GM12878 (cell line): ENCODE measurements around the gene SIN3A. TPM values are rescaled to one million over a fixed set of nuclear protein-coding genes. Genes with fewer than 3 reads are reported as not detected.
A peak's percentile ranks its signal among the peaks of the same experiment; 100 is the strongest.

Experiments
- ATF2 ChIP-seq: IDR thresholded peaks from 2 replicates; pipeline ENCODE4 v1.6.1; 2012; ENCODE audit warnings: low read length, inconsistent platforms
- BCL11A ChIP-seq: IDR thresholded peaks from 2 replicates; pipeline ENCODE4 v1.6.1; 2011; ENCODE audit warnings: low read depth, low read length
- BCLAF1 ChIP-seq: fragments of 450-650 bp; IDR thresholded peaks from 2 replicates; pipeline ENCODE4 v1.6.1; 2017; ENCODE audit warnings: antibody characterized with exemption, mild to moderate bottlenecking, moderate library complexity
- BHLHE40 ChIP-seq, 2 experiments: fragments of 450-650 bp in 1 of 2; IDR thresholded peaks; 2 replicates each; pipeline ENCODE4 v1.6.1; 2011 to 2017; ENCODE audit warnings: low read depth in 2 of 2, borderline replicate concordance in 1 of 2, improper control_type of control experiment in 1 of 2, low read length in 1 of 2, mild to moderate bottlenecking in 1 of 2
- CBX3 ChIP-seq: fragments of 200-600 bp; sonication (generic); IDR thresholded peaks from 2 replicates; pipeline ENCODE4 v1.6.1; 2016; ENCODE audit warnings: low read depth, borderline replicate concordance
- CBX5 ChIP-seq: sonication (generic); IDR thresholded peaks from 2 replicates; pipeline ENCODE4 v1.6.1; 2016; ENCODE audit warnings: low read depth, moderate library complexity, mild to moderate bottlenecking, inconsistent platforms
- CHD1 ChIP-seq: IDR thresholded peaks from 2 replicates; pipeline ENCODE4 v1.6.1; 2012; ENCODE audit warnings: low read depth, low read length, improper control_type of control experiment
- CREB1 ChIP-seq: IDR thresholded peaks from 2 replicates; pipeline ENCODE4 v1.6.1; 2012; ENCODE audit warnings: low read depth, mild to moderate bottlenecking, inconsistent platforms
- E2F4 ChIP-seq: IDR thresholded peaks from 2 replicates; pipeline ENCODE4 v1.6.1; 2012; ENCODE audit warnings: low read depth, low read length, improper control_type of control experiment
- EED ChIP-seq: sonication (generic); IDR thresholded peaks from 2 replicates; pipeline ENCODE4 v1.6.1; 2016; ENCODE audit warnings: antibody characterized with exemption, low read depth
- GABPA ChIP-seq: IDR thresholded peaks from 2 replicates; pipeline ENCODE4 v1.6.1; 2014; ENCODE audit warnings: antibody characterized with exemption, low read depth, mild to moderate bottlenecking, inconsistent platforms
- HDGF ChIP-seq: fragments of 450-650 bp; IDR thresholded peaks from 2 replicates; pipeline ENCODE4 v1.6.1; 2016; ENCODE audit warnings: antibody characterized with exemption
- IRF3 ChIP-seq: fragments of 450-650 bp; IDR thresholded peaks from 2 replicates; pipeline ENCODE4 v1.6.1; 2014; ENCODE audit warnings: mild to moderate bottlenecking
- IRF4 ChIP-seq: IDR thresholded peaks from 2 replicates; pipeline ENCODE4 v1.6.1; 2011; ENCODE audit warnings: low read depth, low read length
- MTA3 ChIP-seq: IDR thresholded peaks from 2 replicates; pipeline ENCODE4 v1.6.1; 2012; ENCODE audit warnings: low read length, inconsistent platforms, borderline replicate concordance
- NFIC ChIP-seq: IDR thresholded peaks from 2 replicates; pipeline ENCODE4 v1.6.1; 2012; ENCODE audit warnings: low read depth, mild to moderate bottlenecking, inconsistent platforms, low read length, moderate library complexity
- NR2F1 ChIP-seq: fragments of 450-650 bp; conservative IDR thresholded peaks from 2 replicates; pipeline ENCODE4 v1.6.1; 2017; ENCODE audit warnings: mild to moderate bottlenecking
- RUNX3 ChIP-seq: IDR thresholded peaks from 2 replicates; pipeline ENCODE4 v1.6.1; 2012; ENCODE audit warnings: low read length, inconsistent platforms
- SIX5 ChIP-seq: IDR thresholded peaks from 2 replicates; pipeline ENCODE4 v1.6.1; 2011; ENCODE audit warnings: mild to moderate bottlenecking, low read depth, low read length, moderate library complexity; ENCODE audit not compliant: severe bottlenecking
- STAT3 ChIP-seq: IDR thresholded peaks from 2 replicates; pipeline ENCODE4 v1.6.1; 2011; ENCODE audit warnings: low read depth, low read length, improper control_type of control experiment
- TCF12 ChIP-seq: IDR thresholded peaks from 2 replicates; pipeline ENCODE4 v1.6.1; 2011; ENCODE audit warnings: low read depth, mild to moderate bottlenecking, low read length
- YBX1 ChIP-seq: fragments of 450-650 bp; IDR thresholded peaks from 2 replicates; pipeline ENCODE4 v1.6.1; 2016; ENCODE audit warnings: antibody characterized with exemption
- YY1 ChIP-seq: IDR thresholded peaks from 2 replicates; pipeline ENCODE4 v1.6.1; 2011; ENCODE audit warnings: low read depth, mild to moderate bottlenecking, low read length
- polyA plus RNA-seq, 11 experiments: library from polyadenylated mRNA; depleted of rRNA in 4 of 11; unstranded in 6 of 11; stranded (reverse) in 5 of 11; fragments of >200 nt; fragmentation: Nextera tagmentation in 4 of 11; fragmentation: Illumina TruSeq in 1 of 11; extraction: Ambion mirVana in 4 of 11; extraction: Trizol in 1 of 11; gene quantifications; 1 replicate in 1 of 11; 2 replicates in 10 of 11; pipeline versions ENCODE4 v1.2.1 to v1.2.3, GENCODE V29; 2011 to 2016; ENCODE audit warnings: inconsistent platforms in 2 of 11, missing spikeins in 2 of 11, low read depth in 1 of 11
- total RNA-seq, 4 experiments: library from RNA; depleted of rRNA in 3 of 4; stranded (reverse); fragments of >200 nt in 3 of 4; fragmentation: Illumina TruSeq in 1 of 4; extraction: Trizol in 1 of 4; gene quantifications; 2 replicates each; pipeline versions ENCODE4 v1.2.1 to v1.2.3, GENCODE V29; 2013 to 2021
- TF ChIP-seq, protein P1 (sequence below): IDR thresholded peaks from 2 replicates; pipeline ENCODE4 v1.6.1; 2012; ENCODE audit warnings: low read depth, low read length, improper control_type of control experiment

Gene SIN3A
- total and polyA plus RNA-seq, 10 of the 15 experiments (the other 5 are each of a cell fraction or from before 2014, with no cell fraction given) = 6.4 to 62.2 (median 29.2) TPM

DNA sequence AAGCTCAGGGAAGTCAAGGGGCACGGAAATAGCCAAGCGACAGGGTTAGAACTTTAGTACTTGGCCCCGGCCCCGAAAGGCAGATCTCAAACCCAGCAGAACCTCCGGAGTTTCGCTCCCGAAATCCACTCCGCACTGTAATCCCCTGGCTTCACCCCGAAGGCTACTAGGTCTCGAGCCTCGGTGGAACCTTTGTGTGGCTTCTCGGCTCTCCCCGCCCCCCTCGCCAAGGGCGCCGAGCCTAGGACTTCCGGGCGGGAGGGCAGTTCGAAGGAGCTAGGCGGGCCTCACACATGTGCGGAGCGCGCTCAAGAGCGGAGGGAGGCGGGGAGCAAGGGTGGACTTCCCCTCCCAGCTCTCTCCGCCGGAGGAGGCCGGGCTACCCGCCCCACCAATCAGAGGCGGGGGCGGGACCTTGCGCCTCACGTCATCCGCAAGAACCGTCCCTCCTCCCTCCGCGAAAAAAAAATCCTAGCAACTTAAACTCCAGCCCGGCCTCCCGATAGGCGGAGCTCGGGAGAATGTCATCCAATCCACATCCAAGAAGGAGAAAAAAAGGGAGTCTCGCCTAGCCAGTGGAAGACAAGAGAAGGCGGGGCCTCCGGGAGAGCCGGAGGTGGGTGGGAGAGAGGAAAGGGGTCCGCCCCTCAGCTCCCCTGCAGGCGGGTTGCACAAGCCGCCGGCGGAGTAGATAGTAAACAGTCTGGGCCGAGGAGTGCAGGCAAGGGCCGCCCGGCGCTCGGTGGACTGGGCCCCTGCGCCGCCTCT, 2.4 kb upstream of the SIN3A start (continued):
- TF ChIP-seq E2F4 = peak; percentile 77
- no peak for TF ChIP-seq ATF2
- no peak for TF ChIP-seq YY1
- peak; percentile 60 for TF ChIP-seq EED
- no peak for TF ChIP-seq CBX5
- 0 out of 2 replicates have a peak, but pooled peaks have one; percentile 18 for TF ChIP-seq NR2F1
- TF ChIP-seq HDGF = peak; percentile 96
- TF ChIP-seq, protein P1, sequence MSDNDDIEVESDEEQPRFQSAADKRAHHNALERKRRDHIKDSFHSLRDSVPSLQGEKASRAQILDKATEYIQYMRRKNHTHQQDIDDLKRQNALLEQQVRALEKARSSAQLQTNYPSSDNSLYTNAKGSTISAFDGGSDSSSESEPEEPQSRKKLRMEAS = peak; percentile 95
- 0 out of 2 replicates have a peak, but pooled peaks have one; percentile 5 for TF ChIP-seq TCF12
- TF ChIP-seq STAT3 = no peak
- TF ChIP-seq SIX5 = no peak
- no peak for TF ChIP-seq MTA3
- TF ChIP-seq CHD1 = no peak
- no peak for TF ChIP-seq GABPA
- TF ChIP-seq CREB1 = no peak
- TF ChIP-seq BCL11A = no peak
- no peak for TF ChIP-seq NFIC
- TF ChIP-seq RUNX3 = no peak
- peak; percentile 79 for TF ChIP-seq IRF3
- no peak for TF ChIP-seq IRF4
- TF ChIP-seq CBX3 = no peak
- peak; percentile 62 to 80; a peak in 3 of 4 replicates for TF ChIP-seq BHLHE40 (IDR thresholded peaks at IDR 0.05; ENCODE audit: borderline replicate concordance in 1 of 2, low read depth in 2 of 2, low read length in 1 of 2)
- TF ChIP-seq YBX1 = no peak
- no peak for TF ChIP-seq BCLAF1
